GF-D8 (cell line): Measurements from ENCODE around the gene NANOS3.
"Not testable (repeated sequence)": the region's sequence is repeated elsewhere in the genome, so short reads cannot be mapped to it uniquely, and the experiment has no call there.

Experiments
- DNase-seq: peaks from one replicate; lab custom pipeline; 2025; lab: John Stamatoyannopoulos, UW

NANOS3 gene

GRCh38 chr19:13920940-13921747, 44.2 kb downstream of the NANOS3 start:
- DNase-seq: no peak

DNA sequence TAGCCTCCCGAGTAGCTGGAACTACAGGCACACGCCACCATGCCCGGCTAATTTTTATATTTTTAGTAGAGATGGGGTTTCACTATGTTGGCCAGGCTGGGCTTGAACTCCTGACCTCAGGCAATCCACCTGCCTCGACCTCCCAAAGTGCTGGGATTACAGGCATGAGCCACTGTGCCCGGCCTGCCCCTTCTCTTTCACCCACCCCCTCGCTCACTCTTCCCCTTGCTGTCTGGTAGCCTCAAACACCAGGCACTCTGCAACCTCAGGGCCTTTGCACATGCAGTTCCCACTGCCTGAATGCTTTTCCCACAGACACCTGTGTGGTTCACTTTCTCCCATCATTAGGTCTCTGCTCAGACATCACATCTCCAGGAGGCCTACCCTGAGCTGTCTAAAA, 45.2 kb downstream of the NANOS3 start:
- not testable (repeated sequence) for DNase-seq

- no peak for DNase-seq
Observed at GRCh38 chr19:13923194-13923987, 46.5 kb downstream of the NANOS3 start.

- DNase-seq: no peak
Observed at GRCh38 chr19:13926010-13926409, 49.1 kb downstream of the NANOS3 start.

DNA sequence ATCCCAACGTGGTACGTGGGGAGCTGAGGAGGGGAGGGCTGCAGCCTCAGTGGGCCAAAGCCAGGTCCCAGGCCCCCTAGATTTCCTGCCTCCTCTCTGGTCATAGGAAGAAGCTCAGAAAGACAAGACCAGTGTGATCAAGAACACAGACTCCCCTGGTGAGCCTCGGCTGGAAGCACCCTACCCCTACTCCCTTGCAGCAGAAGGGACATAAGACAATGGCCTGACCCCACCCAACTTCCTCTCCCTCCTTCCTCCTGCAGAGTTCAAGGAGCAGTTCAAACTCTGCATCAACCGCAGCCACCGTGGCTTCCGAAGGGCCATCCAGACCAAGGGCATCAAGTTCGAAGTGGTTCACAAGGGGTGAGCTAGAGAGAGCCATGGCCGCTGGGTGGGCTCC, 49.8 kb downstream of the NANOS3 start:
- no peak for DNase-seq

DNA sequence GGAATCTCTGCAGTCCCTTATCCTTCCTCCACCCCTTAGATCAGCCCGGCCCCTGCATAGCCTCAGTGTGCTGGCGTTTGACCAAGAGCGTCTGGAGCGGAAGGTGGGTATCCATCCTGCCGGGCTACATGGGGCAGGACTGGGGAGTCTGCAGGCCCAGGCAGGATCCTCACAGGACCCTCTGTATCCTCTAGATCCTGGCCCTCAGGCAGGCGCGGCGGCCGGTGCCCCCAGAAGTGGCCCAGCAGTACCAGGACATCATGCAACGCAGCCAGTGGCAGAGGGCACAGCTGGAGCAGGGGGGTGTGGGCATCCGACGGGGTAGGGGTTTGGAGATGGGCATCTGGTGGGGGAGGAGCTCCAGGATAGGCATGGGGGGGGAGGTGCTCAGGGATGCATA, 52.4 kb downstream of the NANOS3 start:
- no peak for DNase-seq

DNA sequence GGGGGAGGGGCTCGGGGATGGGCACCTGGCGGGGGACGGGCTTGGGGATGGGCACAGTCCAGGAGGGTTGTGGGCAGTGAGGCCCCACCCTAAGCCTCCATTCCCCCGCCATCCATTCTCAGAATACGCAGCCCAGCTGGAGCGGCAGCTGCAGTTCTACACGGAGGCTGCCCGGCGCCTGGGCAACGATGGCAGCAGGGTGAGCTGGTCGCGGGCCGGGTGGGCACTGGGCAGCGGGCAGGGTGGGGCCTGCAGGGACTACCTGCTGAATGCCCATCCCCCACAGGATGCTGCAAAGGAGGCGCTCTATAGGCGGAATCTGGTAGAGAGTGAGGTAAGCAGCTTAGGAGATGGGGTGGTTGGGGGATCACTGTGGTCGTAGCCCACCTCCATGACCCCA, 53.0 kb downstream of the NANOS3 start:
- no peak for DNase-seq
